Activated naive CD8-positive, alpha-beta T cell treated with anti-CD3 and anti-CD28 coated beads, Interleukin-2, amount 50 U/mL, for 16 hours (primary cell): Measurements from ENCODE around the gene EXOC6B.

Experiments
- DNase-seq: peaks from one replicate; pipeline ENCODE4 v3.0.0-alpha.2; 2020; ENCODE audit warnings: low read depth, low spot score

The EXOC6B gene

GRCh38 chr2:72367530-72368225 is 458.2 kb downstream of the EXOC6B start:
- no peak for DNase-seq

GRCh38 chr2:72363406-72363805 is 462.4 kb downstream of the EXOC6B start:
- no peak for DNase-seq

- DNase-seq, result no peak
These were observed 463.1 kb downstream of the EXOC6B start for GRCh38 chr2:72362733-72363132.

DNA sequence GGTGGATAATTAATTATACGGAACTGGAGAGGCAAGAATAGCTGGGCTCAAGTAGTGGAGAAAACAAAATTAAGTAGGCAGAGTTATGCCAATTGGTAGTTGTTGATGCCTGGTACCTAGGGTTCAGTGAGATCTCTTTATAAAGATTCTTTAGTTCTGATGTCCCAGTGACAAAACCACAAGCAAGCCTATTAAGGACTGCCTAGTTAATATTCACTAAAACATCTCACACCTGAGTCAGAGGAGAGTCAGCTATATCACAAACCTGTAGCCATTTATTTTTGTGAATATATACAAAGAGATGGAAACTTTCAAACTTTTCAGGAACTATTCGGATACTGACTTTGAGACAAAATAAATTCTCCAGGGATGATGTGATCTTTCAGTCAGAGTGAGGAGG is 464.3 kb downstream of the EXOC6B start:
- no peak for DNase-seq

DNA sequence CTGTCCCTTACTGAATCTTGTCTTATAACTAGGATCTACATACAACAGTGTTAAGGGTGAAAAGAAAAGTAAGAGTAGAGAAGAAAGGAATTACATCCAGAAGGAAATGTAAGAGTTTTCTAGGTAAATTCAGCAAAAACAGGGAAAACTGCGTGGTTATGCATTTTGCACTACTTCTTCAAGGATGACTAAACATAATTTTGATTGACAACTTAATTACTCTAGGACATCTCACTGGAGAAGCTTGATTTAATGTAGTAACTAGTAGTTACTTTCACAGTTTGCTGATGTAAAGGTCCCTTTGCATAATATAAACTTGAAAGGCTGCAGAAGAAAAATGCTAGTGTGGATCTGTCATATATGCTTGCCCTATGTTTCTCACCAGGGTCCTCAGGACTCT is 464.8 kb downstream of the EXOC6B start:
- DNase-seq, result no peak

DNA sequence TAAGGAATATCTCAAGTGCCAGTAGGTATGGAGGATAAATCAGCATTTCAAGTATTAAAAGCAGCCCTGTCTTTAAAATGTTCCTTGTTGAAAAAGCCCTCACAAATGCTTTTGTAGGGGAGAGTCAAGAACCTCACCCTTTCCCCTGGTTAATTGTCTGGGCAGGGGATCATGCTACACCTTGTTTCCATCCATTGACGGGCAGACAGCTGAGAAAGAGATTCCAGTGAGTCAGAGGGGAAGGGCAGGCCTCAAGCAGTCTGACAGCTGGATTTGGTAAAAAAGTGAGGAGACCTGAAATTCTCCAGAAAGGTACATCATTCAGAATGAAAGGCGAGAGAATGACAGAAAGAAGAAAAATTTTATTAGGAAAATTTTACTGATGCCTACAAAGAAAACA is 475.0 kb downstream of the EXOC6B start:
- DNase-seq, result no peak

DNA sequence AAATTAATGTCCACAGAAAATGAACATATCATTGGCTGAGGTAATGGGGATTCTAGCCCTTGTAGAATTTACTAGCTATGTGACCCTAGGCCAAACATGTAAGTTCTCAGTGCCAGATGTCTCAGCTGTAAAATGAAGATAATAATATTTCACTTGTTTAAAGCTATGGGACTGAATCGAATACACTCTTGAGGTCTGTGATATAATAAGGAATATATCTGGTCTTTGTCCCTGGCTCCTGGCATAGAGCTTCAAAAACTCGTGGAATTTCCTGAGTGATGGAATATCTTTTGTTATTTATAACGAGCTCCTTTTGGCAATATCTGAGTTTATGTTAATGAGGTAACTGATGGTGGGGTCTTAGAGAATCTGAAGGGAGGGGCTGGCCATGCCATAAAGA is 476.8 kb downstream of the EXOC6B start:
- DNase-seq, result no peak

DNA sequence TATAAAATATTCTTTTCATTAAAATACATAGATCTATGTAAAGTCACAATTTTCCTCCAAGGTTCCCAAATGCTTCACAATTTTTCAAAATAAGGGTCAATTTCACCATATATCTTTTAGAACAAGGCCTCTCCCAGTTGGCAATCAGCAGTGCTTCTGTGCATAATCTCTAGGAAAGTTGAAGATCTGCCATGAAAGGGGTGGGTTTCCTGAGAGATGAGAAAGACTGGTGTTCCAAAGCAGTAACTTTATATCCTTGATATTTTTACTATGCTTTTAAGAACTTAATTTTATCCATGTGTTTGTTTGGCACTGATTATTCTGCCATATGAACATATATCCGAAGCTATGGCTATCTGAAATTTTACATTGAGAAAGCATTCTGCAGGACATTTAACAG is 478.8 kb downstream of the EXOC6B start:
- no peak for DNase-seq

- no peak for DNase-seq
These were observed 484.2 kb downstream of the EXOC6B start for GRCh38 chr2:72341639-72342038.

- no peak for DNase-seq
These were observed 485.2 kb downstream of the EXOC6B start for GRCh38 chr2:72340665-72341064.

GRCh38 chr2:72338076-72338475 is 487.8 kb downstream of the EXOC6B start:
- no peak for DNase-seq

DNA sequence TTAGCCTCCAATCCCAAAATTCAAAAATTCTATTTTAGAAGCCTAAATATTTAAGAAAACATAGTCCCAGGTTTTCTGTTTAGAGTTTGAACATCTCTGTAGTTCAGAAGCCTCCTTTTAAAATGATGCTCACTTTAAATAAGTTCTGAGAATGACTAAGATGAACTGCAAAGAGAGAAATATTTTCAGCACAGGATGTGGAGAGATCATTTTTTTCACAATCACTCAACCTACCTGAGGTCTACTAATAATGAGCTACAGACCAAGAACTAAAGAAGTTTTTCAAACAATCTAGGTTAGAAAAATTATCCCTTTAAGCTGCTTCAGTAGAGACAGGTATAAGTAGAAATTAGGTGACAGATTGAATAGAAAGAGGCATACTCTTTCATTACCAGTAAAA is 493.1 kb downstream of the EXOC6B start:
- DNase-seq, result no peak

DNA sequence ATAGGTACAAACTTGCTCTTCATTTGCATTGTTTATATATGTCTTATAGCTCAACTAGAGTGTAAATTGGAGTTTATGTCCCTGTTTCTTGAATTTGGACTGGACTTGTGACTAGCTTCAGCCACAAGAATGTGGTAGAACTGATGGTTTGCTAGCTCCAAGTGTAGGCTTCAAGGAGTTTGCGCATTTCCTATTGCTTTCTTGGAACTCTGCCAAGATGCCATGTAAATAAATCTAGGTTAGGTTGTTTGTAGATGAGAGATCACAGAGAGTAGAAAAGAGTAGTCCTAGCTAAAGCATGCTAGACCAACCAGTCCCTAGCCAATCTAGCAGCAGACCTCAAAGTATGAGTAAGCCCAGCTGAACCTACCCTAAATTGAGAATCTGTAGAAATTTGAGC is 495.2 kb downstream of the EXOC6B start:
- DNase-seq, result no peak

DNA sequence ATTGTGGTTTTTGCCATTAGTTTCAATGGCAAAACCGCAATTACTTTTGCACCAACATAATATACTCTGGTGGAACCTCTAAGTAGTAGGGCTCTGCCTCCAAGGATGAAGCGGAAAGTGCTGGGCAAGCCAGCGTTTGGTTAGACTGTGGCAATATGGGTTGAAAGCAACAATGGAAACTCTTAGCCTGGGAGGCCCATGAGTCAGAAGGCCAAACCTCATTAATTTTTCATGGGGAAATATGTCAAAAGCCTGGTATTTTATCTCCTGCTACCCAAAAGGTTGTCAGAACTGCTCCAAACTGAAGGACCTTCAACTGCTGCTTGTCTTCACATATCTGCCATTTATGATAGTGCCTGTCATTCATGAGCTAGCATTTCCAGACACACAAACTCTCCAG is 499.1 kb downstream of the EXOC6B start:
- no peak for DNase-seq

- DNase-seq, result no peak
These were observed 500.0 kb downstream of the EXOC6B start for GRCh38 chr2:72325592-72326422.

- no peak for DNase-seq
These were observed 509.1 kb downstream of the EXOC6B start for GRCh38 chr2:72316774-72317173.

DNA sequence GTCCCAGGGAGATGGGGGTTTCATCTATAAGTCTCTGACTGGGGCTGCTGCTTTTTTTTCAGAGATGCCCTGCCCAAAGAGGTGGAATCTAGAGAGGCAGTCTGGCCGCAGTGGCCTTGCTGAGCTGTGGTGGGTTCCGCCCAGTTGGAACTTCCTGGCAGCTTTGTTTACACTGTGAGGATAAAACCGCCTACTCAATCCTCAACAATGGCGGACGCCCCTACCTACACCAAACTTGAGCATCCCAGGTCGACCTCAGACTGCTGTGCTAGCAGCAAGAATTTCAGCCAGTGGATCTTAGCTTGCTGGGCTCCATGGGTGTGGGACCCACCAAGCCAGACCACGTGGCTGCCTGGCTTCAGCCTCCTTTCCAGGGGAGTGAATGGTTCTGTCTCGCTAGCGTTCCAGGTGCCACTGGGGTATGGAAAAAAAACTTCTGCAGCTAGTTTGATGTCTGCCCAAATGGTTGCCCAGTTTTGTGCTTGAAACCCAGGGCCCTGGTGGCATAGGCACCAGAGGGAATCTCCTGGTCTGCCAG is 525.6 kb downstream of the EXOC6B start:
- no peak for DNase-seq

GRCh38 chr2:72293620-72294019 is 532.2 kb downstream of the EXOC6B start:
- no peak for DNase-seq

DNA sequence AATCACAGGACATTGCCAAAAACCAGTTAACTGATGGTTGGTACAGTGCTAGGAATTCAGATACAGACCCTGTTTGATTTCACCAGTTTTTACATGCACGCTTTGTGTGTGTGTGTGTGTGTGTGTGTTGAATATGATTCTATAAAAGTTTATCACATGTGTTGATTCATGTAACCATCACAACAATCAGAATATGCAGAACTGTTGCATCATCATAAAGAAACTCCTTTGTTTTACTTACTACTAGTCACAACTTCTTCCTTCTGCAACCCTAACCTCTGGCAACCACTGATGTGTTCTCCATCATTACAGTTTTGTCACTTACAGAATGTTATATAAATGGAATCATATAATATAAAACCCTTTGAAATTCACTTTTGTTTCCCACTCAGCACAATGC is 533.4 kb downstream of the EXOC6B start:
- DNase-seq, result no peak

- DNase-seq, result no peak
These were observed 534.8 kb downstream of the EXOC6B start for GRCh38 chr2:72291059-72291458.

GRCh38 chr2:72289736-72290135 is 536.1 kb downstream of the EXOC6B start:
- DNase-seq, result no peak

DNA sequence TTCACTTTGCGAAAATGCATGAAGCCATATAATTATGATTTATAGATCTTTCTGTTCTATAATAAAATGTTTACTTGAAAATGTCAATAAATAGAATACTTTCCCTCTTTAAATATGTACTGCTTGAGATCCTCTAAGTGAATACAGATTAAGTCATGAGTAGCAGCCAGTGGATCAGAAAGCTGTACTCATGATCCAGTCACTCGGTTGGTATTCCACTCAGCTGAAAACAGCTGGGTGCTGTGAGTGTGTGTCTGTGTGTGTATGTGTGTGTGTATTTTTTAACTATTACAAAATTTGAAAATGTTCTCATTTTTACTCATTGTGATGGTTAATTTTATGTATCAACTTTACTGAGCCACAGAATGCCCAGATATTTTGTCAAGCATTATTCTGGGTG is 536.5 kb downstream of the EXOC6B start:
- DNase-seq, result no peak

DNA sequence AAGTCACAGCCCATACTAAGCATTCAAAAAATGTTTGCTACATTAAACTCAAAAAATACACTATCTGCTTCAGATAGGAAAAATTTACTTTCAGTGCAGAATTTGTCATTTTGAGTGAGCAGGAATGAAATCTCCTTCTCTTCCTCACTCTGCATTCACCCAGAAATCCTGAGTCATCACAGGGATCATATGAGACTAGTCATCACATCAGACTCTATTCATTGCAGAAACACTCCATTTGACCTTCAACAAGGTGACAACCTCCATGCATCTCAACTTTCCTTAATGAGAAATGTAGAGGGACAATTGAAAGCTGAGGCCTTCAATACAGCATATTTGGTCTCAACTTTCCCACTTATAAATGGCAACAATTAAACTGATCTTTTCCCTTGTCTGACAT is 547.8 kb downstream of the EXOC6B start:
- DNase-seq, result no peak
